Measurements from ENCODE around the gene IGFBP7. TPM values are rescaled to one million over a fixed set of nuclear protein-coding genes. Genes with fewer than 3 reads are reported as not detected.
A peak's percentile ranks its signal among the peaks of the same experiment; 100 is the strongest.

The IGFBP7 gene
- polyA plus RNA-seq, 1 donor from 2014 or later: not detected

GRCh38 chr4:57095245-57095644, 14.9 kb downstream of the IGFBP7 start:
- H3K4me3 Mint-ChIP-seq: no peak overlapping the region
- H3K36me3 Mint-ChIP-seq: no peaks in the 10 kb centered on the region
- H3K27me3 Mint-ChIP-seq: peaks cover 7% of the 10 kb centered on the region
- H3K4me1 Mint-ChIP-seq: no peaks in the 10 kb centered on the region
- no peaks in the 10 kb centered on the region for H3K9me3 Mint-ChIP-seq
- H3K27ac Mint-ChIP-seq: no peak overlapping the region

DNA sequence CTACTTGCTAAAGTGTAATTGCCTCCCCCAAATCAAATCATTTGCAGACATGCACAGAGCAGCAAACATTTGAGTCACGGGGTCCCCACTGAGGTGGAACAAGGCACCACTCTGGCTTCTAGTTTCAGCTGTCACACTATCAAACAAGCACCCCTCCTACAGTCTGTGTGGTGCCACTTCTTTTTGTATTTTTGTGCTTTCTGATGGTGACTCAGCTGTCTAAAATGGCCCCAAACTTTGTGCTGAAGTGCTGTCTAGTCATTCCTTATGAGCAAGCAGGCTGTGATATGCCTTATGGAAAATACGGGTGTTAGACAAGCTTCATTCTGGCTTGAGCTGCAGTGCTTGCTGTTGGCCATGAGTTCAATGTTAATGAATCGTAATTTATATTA, 15.4 kb downstream of the IGFBP7 start:
- Mint-ChIP-seq H3K4me1 (no peaks in the 10 kb centered on the region), H3K27me3 (peaks cover 9% of the 10 kb centered on the region), H3K4me3 (no peak overlapping the region), H3K36me3 (no peaks in the 10 kb centered on the region), H3K27ac (no peak overlapping the region), H3K9me3 (no peaks in the 10 kb centered on the region)

GRCh38 chr4:57093845-57094831, 16.0 kb downstream of the IGFBP7 start:
- H3K4me3 Mint-ChIP-seq: no peak overlapping the region
- H3K27ac Mint-ChIP-seq: no peak overlapping the region
- H3K4me1 Mint-ChIP-seq: no peaks in the 10 kb centered on the region
- no peaks in the 10 kb centered on the region for H3K9me3 Mint-ChIP-seq
- peaks cover 9% of the 10 kb centered on the region for H3K27me3 Mint-ChIP-seq
- H3K36me3 Mint-ChIP-seq: no peaks in the 10 kb centered on the region

DNA sequence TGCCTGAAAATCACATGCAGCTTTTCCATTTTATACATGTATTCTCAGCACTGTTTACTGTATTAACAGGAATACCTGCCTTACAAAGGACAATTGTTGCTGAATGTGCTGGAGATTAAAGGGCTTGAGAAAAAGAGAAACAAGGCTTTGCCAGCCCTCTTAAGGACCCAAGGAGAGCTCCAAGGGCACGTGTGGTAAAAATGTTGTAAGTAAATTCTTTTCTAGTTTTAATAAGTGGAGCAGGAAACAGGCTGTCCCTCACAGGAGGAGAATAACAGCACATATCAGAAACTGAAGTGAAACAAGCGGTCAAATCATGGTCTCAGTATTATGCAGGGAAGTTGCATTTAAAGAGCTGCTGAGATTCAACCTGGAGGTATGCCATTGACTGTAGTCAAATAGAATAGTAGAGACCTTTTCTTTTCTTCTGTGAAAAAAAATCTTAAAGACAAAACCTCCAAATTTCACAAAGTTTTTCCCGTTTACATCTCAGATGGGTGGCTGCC, 18.5 kb downstream of the IGFBP7 start:
- Mint-ChIP-seq H3K27ac (no peak overlapping the region), H3K4me1 (no peaks in the 10 kb centered on the region)

GRCh38 chr4:57090079-57090478, 20.1 kb downstream of the IGFBP7 start:
- peaks cover 17% of the 10 kb centered on the region for H3K27me3 Mint-ChIP-seq
- H3K9me3 Mint-ChIP-seq: no peaks in the 10 kb centered on the region
- H3K27ac Mint-ChIP-seq: no peak overlapping the region
- no peaks in the 10 kb centered on the region for H3K4me1 Mint-ChIP-seq
- H3K36me3 Mint-ChIP-seq: no peaks in the 10 kb centered on the region
- no peak overlapping the region for H3K4me3 Mint-ChIP-seq

More for the DNA sequence above, 18.5 kb downstream of the IGFBP7 start:
- Mint-ChIP-seq H3K4me3 (no peak overlapping the region), H3K9me3 (no peaks in the 10 kb centered on the region), H3K36me3 (no peaks in the 10 kb centered on the region), H3K27me3 (peaks cover 12% of the 10 kb centered on the region)

- Mint-ChIP-seq H3K9me3 (no peaks in the 10 kb centered on the region), H3K4me3 (no peak overlapping the region), H3K27me3 (peaks cover 20% of the 10 kb centered on the region), H3K4me1 (no peaks in the 10 kb centered on the region), H3K36me3 (no peaks in the 10 kb centered on the region), H3K27ac (no peak overlapping the region)
These were observed 20.6 kb downstream of the IGFBP7 start for GRCh38 chr4:57089549-57089948.

- H3K27me3 Mint-ChIP-seq: peaks cover 17% of the 10 kb centered on the region
- H3K4me1 Mint-ChIP-seq: no peaks in the 10 kb centered on the region
- H3K36me3 Mint-ChIP-seq: no peaks in the 10 kb centered on the region
- no peak overlapping the region for H3K4me3 Mint-ChIP-seq
- no peak overlapping the region for H3K27ac Mint-ChIP-seq
- peaks cover 0 to 2% (median 0%) of the 10 kb centered on the region in 3 donors for H3K9me3 Mint-ChIP-seq
These were observed 24.0 kb downstream of the IGFBP7 start for GRCh38 chr4:57086031-57086723.

GRCh38 chr4:57085278-57085677, 24.9 kb downstream of the IGFBP7 start:
- Mint-ChIP-seq H3K27ac (no peak overlapping the region), H3K4me3 (peak overlapping the region in 1 of 4 donors; percentile 4), H3K27me3 (peaks cover 14% of the 10 kb centered on the region), H3K4me1 (no peaks in the 10 kb centered on the region), H3K36me3 (no peaks in the 10 kb centered on the region), H3K9me3 (peaks cover 0 to 2% (median 0%) of the 10 kb centered on the region in 3 donors)

DNA sequence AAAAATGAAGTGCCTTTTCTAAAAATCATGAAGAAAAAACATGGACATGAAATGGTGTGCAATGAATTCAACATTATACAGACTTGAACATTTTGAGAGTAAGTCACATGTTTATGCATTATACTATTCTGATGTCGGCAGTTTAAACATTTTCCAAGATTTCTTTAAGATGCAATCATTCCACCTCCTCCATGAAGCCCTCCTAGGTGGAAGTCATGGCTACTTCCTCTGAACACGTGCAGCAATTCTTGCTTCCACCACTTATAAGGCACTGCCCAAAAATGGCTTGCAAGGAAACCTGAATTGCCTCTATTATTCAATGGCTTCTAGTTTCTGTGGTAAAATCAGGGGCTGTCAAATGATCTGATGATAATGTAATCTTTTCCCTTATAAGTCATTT, 25.8 kb downstream of the IGFBP7 start:
- Mint-ChIP-seq H3K4me3 (no peak overlapping the region), H3K36me3 (no peaks in the 10 kb centered on the region), H3K9me3 (peaks cover 0 to 2% (median 0%) of the 10 kb centered on the region in 3 donors), H3K4me1 (no peaks in the 10 kb centered on the region), H3K27ac (no peak overlapping the region), H3K27me3 (peaks cover 12% of the 10 kb centered on the region)

- peaks cover 0 to 2% (median 0%) of the 10 kb centered on the region in 3 donors for H3K9me3 Mint-ChIP-seq
- H3K27ac Mint-ChIP-seq: no peak overlapping the region
- H3K36me3 Mint-ChIP-seq: no peaks in the 10 kb centered on the region
- H3K27me3 Mint-ChIP-seq: peaks cover 13% of the 10 kb centered on the region
- H3K4me3 Mint-ChIP-seq: no peak overlapping the region
- H3K4me1 Mint-ChIP-seq: no peaks in the 10 kb centered on the region
These were observed 27.1 kb downstream of the IGFBP7 start for GRCh38 chr4:57083090-57083489.

GRCh38 chr4:57081651-57082621, 28.2 kb downstream of the IGFBP7 start:
- H3K9me3 Mint-ChIP-seq: peaks cover 0 to 2% (median 0%) of the 10 kb centered on the region in 3 donors
- no peak overlapping the region for H3K4me3 Mint-ChIP-seq
- H3K27me3 Mint-ChIP-seq: peaks cover 13% of the 10 kb centered on the region
- no peak overlapping the region for H3K27ac Mint-ChIP-seq
- H3K4me1 Mint-ChIP-seq: no peaks in the 10 kb centered on the region
- no peaks in the 10 kb centered on the region for H3K36me3 Mint-ChIP-seq

GRCh38 chr4:57080781-57081650, 29.2 kb downstream of the IGFBP7 start:
- Mint-ChIP-seq H3K4me3 (no peak overlapping the region), H3K36me3 (no peaks in the 10 kb centered on the region), H3K27ac (no peak overlapping the region), H3K9me3 (peaks cover 0 to 2% (median 0%) of the 10 kb centered on the region in 3 donors), H3K4me1 (no peaks in the 10 kb centered on the region), H3K27me3 (peaks cover 10% of the 10 kb centered on the region)

DNA sequence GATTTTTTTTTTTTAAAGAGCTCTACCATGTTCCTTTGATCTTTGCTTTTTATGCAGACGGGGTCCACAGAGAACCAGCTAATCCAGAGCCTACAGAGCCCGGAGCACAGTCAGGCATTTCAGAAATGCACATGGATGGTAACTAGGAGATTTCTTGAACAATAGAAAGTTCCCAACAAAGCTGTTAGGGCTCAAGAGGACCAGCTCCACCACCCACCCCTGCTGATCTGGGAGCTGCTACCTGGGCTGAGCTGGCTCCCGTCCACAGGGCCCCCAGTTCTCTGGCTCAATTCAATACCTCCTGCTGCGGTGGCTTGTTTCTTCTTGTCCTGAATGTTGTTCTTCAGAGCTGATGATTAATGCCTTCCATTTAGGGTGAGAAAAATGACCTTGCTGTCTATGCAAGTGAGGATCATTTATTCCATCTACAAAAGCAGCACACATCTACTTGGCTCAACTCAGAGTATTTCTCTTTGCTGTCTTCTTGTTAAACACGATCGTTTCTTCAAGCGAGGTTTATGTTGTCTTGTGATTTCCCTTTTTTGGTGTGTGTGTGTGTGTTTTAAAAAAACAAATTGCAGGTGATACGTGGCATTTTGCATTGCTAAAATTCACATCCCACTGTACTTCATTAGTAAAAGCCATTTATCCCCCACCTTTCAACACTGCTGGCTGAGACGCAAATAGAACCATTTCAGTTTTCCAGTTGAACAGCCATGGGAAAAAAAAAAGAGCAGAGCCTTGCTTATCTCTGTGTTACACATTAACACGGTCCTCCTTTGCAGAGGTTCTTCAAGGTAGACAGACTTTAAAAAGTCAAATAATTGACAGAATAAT, 31.3 kb downstream of the IGFBP7 start:
- peaks cover 0 to 2% (median 0%) of the 10 kb centered on the region in 3 donors for H3K9me3 Mint-ChIP-seq
- H3K27me3 Mint-ChIP-seq: peaks cover 2% of the 10 kb centered on the region
- H3K4me3 Mint-ChIP-seq: no peak overlapping the region
- H3K36me3 Mint-ChIP-seq: no peaks in the 10 kb centered on the region
- no peak overlapping the region for H3K27ac Mint-ChIP-seq
- no peaks in the 10 kb centered on the region for H3K4me1 Mint-ChIP-seq
